HG02973 (cell line): ENCODE results near the gene CD44.
"Not testable (repeated sequence)": the region's sequence is repeated elsewhere in the genome, so short reads cannot be mapped to it uniquely, and the experiment has no call there.

Experiments
- ATAC-seq: cut with Tn5 transposase; IDR thresholded peaks from one replicate; pipeline ENCODE4 v1.9.1; 2021; ENCODE audit warnings: moderate library complexity; ENCODE audit not compliant: unreplicated experiment

The CD44 gene

DNA sequence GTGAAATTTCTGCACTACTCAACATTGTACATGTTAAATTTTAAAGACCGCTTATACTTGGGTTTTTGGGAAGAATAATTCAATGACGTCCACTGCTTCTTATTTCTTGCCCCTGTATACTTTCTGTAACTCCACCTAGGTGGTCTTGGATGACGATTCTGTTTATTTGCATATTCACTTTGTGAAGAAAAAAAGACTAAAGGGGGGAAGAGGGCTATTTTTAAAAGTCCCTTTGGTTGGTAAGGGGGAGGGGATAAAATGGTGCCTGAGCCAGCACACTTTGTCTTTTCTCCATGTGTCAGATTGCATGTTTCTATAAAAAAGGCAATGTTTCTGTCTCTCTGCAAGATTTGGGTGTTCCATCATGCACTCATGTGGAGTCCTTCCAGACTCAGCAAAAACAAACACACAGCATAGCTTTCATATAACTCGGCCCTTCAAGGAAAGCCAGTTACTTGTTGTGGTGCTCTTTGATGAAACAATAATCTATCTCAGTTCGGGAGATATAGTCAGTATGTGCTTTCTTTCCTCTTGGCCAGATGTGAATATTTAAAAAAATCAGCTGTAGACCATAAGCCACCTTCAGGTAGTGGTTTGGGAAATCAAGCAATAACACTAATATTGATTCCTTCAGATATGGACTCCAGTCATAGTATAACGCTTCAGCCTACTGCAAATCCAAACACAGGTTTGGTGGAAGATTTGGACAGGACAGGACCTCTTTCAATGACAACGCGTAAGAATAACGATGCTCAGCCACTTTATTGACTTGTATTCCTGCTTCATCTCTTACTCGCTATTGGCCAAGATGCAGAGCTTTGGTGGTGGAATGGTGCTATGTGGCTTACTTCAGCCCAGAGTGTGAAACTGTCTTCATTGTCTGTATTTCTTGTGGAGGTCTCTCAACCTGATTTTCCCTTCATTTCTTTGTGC, 68.8 kb downstream of the CD44 start:
- ATAC-seq = no peak

DNA sequence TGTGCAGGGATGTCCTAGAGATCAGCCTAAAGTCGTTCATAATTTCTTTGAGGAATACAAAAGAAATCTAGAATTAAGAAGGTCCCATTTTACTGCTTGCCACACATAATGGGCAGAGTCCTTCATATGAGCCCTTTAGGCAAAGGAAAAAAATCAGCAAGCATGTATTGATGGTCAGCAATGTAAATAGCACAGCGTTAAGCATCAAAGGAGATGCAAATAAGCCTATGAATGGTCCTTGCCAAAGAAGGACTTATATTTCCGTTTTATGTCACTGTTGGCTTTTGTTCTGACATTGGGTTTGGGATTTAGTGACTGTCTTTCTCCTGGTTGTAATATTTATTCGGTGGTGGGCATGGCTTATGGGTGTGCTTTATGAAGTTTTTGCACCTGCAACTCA, 69.8 kb downstream of the CD44 start:
- no peak for ATAC-seq

DNA sequence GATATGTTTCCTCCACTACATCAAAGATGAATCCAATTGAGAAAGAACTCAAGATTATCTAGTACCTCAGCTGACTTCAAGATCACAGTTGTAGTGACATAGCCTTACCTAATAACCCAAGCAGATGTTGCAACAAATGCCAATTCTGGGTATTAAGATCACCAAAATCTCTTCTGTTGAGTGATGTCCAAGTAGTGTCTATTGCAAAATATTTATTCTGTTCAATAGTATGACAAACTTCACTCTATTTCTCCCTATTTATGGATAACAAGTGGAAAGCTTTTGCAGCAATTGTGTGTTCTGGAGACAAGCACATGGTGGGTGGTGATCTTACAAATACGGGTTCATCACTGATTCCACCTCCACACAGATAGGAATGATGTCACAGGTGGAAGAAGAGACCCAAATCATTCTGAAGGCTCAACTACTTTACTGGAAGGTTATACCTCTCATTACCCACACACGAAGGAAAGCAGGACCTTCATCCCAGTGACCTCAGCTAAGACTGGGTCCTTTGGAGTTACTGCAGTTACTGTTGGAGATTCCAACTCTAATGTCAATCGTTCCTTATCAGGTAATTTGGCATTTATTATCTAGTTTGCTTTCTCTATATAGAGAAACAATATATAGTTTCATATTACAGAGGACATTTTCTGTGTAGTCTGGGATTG, 72.0 kb downstream of the CD44 start:
- no peak for ATAC-seq

DNA sequence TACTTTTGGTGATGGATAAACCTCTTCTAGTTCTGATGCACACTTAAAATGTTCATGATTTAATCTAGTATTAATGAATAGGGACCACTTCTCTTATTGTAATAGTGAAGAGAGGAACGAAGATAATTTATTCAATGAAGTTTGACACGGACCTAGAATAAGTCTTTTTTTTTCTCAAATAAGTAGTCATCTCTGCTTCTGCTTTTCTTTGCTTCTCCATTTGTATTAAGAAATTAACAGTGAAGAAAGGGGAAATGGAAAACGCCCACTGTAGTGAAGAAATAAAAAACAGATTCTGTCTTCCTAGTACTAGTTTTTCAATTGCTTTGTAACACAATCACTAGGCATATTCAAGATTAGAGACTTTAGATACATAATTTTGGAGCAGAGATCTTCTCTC, 73.0 kb downstream of the CD44 start:
- no peak for ATAC-seq

DNA sequence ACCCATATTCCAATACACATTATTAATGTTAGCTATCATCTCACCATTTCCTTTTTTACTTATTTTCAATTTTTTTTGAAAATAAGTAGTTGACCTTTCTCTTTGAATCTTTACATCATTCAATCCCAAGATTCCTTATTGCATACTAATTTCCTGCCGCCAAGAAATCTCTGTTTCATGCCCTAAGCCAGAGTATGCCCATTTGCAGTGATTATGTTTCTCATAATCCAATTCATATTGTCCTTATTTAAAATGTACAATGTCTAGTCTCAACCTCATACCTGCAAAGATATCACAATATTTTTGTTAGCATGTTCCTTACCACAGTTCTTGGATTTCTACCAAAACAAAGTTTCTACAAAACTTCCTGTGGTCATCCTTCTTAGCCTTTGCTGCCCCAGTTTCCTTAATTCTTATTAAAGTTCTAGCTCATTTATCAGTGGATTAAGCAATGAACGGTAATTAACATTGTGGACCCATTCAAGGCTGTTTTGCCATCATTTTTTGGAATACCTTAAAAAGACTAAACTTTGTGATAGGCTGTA, 75.3 kb downstream of the CD44 start:
- ATAC-seq = no peak

DNA sequence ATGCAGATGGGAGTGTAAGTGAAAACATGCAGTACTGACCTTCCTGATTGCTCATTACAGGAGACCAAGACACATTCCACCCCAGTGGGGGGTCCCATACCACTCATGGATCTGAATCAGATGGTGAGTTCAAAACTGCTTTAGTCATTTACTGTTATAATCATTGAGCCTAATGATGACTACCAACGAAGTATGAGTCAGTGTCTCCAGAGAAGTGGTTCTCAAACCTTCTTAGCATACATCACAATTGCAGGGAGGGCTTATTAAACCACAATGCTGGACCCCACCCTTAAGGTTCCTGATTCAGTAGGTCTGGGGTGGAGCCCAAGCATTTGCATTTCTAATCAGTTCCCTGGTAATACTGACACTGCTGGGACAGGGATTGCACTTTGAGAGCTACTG, 75.8 kb downstream of the CD44 start:
- ATAC-seq = no peak

DNA sequence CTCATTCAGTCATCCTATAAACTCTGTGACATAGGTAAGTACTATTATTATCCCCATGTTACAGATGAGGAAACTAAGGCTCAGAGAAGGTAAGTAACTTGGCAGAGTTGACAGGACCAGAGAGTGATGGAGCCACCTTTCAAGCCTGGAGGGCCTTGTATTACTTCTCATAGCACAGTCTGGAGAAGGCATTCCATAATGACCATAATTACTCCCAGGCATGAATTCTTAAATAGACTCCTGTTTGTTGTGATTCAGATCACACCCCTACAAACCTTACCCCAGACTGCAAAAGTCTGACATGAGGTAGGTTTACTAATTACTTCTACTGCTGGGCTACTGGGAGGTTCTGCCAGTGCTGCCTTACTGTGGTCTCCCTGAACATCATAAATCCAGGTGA, 77.0 kb downstream of the CD44 start:
- no peak for ATAC-seq

DNA sequence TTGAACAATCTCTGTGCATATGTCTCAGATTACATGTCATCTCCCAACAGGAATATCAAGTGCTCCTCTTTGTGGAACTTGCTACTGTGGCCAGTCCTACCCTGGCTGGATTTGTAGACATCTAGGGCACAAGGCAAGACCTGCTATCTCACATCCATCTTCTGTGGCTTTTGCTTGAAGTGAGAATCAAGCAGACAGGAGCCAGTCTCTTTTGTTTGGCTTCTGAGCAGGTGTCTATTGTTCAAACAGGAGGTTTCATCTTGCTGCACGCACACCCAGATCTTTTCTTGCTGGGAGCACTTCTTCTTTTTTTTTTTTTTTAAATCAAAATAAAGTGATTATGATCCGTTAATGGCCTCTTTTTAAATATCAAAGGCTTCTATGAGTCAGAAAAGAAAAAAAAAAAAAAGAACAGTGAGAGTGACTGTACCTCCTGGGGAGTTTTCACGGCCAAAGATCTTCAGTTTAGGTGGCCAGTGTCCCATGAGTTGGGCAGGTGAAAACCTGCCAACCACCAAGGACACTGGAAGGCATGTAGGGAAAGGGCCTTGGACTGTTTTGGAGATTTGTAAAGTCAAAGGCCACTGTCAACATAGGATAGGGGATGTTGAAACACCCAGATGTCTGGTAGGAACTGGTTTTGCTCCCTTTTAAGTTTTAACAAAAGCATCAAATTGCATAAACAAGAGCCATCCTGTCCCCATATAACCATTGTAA, 78.1 kb downstream of the CD44 start:
- ATAC-seq = no peak

DNA sequence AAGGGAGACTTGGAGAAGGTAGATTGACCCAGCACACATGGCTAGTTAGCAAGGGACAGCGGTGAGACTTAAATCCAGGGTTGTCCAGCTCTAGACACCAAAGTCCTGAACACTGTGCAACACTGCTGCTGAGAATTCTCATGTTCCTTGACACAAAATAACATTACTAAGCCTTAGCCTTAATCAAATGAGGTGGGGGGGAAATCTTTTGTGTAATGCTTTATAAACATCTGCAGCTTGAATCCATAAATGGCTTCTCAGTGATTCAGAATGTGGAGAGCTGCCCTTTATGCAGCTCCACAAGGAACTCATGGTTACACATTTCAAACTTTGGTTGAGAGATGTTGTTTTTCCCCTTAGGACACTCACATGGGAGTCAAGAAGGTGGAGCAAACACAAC, 80.0 kb downstream of the CD44 start:
- ATAC-seq = no peak

DNA sequence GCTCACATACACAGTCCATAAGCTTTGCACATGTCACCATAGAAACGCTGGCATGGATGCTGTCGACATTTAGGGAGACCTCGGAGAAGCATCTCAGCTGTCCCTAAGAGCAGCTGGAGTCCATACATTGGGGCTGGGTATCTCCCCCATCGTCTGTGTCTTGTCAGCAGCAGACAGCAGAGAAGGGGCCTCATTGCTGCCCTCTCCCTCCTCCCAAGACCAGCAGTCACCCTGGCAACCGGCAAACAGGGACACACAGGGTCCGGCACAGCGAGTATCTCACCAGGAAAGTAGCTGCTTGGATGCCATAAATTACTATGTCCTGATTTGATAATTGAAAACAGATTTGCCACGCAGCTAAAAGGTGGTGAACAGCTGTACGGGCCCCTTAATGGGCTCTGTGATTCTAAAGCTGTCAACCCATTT, 84.4 kb downstream of the CD44 start:
- no peak for ATAC-seq

DNA sequence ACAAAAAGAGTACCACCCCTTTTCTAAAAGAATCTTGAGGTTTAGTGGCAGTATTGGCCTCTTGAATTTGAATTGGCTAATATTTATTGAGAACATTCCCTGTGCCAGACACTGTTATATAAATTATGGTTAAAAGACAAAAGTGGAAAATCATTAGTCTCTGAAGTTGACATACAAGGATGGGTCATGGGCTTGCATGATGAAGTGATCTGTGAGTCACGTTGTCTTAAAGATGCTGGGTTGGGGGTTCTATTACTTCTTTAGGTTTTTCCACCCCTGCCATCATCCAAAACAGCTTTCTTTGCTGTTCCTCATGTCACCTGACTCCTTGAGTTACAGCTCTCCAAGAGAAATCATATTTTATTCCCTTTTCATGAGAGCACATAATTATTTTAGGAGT, 85.0 kb downstream of the CD44 start:
- no peak for ATAC-seq

DNA sequence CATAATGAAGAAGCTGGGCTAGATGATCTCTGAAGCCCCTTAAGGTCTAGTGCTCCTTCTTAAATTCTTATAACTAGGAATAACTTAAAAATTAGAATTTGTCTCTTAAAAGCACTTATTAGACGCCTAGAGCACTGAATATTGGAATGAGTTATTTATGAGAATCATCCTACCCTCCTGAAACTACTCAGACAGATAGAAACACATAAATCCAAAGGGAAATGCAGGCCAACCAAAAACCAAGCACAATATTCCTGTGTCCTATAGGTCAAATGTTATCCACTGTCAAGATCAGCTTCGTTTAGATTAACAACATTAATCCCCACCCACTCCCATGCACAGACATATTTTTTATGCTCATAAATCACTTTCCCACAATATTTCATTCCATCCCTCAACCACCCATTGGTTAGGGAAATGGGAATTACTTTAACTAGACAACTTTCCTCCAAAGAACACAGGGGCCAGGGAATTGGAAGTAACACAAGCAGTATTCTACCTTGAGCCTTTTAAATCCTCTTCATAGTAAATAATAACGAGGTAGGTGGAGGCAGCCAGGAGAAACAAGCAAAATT, 87.1 kb downstream of the CD44 start:
- no peak for ATAC-seq

DNA sequence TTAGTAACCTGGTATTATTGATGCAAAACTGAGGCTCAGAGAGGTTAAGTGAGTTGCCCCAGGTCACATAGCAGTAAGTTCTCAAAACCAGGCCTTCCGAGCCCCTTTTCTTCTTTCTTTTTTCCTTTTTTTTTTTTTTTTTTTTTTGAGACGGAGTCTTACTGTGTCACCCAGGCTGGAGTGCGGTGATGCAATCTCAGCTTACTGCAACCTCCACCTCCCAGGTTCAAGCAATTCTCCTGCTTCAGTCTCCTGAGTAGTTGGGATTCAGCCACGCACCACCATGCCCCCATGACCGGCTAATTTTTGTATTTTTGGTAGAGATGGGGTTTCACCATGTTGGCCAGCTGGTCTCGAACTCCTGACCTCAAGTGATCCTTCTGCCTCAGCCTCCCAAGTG, 87.8 kb downstream of the CD44 start:
- ATAC-seq = not testable (repeated sequence)

DNA sequence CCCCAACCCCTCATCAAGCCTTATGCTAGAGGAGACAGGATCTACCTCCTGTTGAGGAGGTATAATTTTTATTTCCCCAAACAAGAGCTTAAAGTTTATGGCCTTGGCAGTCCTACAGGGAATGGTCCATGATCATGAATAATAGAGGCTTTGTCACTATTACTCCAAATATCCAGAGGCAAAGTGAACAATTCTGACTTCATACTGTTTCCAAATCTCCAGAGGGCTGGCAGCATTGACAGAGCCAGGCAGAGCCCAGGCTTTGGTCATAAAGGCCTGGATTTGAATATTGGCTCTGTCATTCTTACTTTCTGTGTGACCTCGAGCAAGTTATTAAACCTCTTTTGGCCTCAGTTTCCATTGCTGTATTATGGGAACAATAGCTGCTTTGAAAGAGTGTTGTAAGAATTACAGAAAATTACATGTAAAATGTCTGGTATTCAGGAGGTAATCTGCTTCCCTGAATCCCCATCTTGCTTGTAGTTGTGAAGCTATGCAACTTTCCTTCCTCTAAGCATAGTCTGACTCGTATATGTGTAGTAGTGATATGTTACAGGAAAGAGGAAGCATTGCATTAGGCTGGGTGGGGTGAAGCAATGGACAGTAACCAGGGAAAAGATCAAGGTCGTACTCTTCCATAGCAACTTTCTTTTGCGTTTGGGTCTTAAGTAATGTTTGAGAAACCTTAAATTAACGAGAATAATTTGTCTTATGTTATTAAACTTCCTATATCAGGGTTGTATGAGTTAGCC, 88.8 kb downstream of the CD44 start:
- ATAC-seq = no peak

DNA sequence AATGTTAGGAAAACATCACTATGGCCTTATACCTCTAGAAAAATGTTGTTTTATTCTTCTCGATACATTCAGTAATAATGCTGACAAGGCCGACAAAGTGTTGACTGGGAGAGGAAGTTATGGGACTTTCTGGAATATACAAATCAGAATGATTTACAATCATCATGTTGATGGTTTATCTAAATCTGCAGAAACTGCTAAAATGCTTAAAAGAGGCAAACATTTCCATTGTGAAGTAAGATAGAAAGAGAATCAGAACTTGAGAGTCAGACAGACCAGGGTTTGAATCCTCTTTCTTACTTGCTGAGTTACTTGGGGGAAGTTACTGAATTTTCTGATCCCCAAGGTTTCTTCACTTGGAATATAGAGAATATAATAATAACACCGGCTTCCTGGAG, 89.4 kb downstream of the CD44 start:
- no peak for ATAC-seq

DNA sequence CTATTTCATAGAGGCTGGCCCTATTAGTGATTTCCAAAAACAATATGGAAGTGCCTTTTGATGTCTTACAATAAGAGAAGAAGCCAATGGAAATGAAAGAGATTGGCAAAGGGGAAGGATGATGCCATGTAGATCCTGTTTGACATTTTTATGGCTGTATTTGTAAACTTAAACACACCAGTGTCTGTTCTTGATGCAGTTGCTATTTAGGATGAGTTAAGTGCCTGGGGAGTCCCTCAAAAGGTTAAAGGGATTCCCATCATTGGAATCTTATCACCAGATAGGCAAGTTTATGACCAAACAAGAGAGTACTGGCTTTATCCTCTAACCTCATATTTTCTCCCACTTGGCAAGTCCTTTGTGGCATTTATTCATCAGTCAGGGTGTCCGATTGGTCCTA, 91.4 kb downstream of the CD44 start:
- no peak for ATAC-seq

DNA sequence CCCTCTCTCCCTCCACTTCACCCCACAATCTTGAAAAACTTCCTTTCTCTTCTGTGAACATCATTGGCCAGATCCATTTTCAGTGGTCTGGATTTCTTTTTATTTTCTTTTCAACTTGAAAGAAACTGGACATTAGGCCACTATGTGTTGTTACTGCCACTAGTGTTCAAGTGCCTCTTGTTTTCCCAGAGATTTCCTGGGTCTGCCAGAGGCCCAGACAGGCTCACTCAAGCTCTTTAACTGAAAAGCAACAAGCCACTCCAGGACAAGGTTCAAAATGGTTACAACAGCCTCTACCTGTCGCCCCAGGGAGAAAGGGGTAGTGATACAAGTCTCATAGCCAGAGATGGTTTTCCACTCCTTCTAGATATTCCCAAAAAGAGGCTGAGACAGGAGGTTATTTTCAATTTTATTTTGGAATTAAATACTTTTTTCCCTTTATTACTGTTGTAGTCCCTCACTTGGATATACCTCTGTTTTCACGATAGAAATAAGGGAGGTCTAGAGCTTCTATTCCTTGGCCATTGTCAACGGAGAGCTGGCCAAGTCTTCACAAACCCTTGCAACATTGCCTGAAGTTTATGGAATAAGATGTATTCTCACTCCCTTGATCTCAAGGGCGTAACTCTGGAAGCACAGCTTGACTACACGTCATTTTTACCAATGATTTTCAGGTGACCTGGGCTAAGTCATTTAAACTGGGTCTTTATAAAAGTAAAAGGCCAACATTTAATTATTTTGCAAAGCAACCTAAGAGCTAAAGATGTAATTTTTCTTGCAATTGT, 92.3 kb downstream of the CD44 start:
- ATAC-seq = no peak

DNA sequence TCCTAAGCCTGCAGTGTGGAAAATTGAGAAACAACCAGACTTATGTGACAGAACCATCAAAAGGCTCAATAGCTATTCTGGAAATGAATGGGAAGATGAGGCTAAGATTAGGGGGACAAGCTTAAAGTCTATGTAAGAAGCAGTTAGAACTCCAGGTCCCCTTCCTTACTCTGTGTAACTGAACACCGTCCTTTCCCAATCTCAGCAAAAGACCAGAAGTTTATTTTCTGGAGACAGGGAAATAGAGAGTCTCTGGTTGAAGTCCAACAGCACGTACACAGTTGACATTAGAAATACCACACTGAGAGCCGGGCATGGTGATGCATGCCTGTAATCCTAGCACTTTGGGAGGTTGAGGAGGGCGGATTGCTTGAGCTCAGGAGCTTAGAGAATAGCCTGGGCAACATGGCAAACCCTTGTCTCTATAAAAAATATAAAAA, 93.9 kb downstream of the CD44 start:
- ATAC-seq = no peak

DNA sequence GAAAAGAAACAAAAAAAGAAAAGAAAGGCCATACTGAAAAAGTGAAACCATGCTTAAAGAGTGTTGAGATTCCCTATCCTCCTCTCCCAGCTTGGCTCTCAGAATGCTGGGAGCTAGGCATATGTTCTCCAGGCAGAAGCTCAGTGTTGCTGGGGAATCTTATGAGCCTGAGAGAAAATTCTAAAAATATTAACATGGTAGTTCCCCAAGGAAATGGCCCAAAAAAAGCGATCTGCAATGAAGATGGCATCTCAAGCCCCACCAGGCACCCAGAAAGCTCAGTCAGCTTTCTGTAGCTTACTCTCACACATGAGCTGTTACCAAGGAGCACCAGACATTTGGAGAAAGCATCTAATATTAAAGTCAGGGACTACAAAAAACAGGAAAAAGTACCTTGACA, 94.5 kb downstream of the CD44 start:
- no peak for ATAC-seq
